HG02678 (cell line): Measurements from ENCODE around the gene BRD4.
"Not testable (repeated sequence)": the region's sequence is repeated elsewhere in the genome, so short reads cannot be mapped to it uniquely, and the experiment has no call there.

Experiments
- ATAC-seq: cut with Tn5 transposase; IDR thresholded peaks from one replicate; pipeline ENCODE4 v1.9.1; 2021; ENCODE audit warnings: mild to moderate bottlenecking, moderate library complexity; ENCODE audit not compliant: unreplicated experiment

Gene BRD4

DNA sequence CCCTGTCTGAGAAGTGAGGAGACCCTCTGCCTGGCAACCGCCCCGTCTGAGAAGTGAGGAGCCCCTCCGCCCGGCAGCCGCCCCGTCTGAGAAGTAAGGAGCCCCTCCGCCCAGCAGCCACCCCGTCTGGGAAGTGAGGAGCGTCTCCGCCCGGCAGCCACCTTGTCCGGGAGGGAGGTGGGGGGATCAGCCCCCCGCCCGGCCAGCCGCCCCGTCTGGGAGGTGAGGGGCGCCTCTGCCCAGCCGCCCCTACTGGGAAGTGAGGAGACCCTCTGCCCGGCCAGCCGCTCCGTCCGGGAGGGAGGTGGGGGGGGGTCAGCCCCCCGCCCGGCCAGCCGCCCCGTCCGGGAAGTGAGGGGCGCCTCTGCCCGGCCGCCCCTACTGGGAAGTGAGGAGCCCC is 30.7 kb upstream of the BRD4 start:
- not testable (repeated sequence) for ATAC-seq

DNA sequence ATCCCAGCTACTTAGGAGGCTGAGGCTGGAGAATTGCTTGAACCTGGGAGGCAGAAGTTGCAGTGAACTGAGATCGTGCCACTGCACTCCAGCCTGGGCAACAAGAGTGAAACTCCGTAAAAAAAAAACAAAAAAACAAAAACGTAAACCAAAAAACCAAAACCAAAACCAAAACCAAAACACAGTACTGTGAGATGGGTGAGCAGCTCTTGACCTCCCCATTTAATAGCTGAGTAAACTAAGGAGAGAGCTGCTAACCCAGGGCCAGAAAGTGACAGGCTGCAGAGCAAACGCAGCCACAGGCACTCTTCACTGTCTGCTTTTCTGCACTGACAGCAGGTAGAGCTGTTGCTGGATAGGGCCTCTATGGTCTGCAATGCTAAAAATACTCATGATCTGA is 27.7 kb upstream of the BRD4 start:
- not testable (repeated sequence) for ATAC-seq

DNA sequence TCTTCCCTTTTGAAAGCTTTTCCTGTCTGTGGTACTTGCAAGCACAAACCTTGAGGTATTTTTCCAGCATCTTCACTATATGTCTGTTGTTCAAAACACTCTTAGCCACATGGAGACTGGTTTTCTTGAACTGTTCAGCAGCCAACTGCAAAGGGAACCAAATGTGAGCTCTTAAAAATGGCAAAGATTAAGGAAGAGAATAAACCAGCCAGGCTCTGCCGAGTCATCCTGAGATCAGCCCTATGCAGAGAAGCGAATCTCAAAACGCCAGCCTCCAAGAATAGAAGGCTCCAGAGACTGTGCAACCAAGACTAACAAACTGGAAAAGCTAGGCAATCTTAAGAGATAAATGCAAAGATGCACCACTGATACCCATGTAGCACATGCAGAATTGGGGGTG is 26.6 kb upstream of the BRD4 start:
- no peak for ATAC-seq

DNA sequence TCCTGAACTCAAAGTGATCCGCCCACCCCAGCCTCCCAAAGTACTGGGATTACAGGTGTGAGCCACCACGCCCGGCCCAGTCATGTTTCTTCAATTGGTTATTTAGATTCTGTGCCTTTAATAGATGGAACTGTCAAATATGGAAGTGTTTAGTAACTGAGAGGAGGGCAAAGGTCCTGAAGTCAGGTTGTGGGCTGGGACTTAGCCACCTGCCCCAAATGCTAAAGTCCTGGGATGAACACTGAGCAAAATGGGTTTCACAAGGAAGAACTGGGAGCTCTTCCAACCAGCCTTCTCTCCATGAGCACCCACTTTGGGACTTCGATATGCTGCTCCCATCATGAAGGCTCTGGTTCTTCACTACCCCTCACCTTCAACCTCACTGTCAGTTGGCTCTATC is 25.6 kb upstream of the BRD4 start:
- no peak for ATAC-seq

DNA sequence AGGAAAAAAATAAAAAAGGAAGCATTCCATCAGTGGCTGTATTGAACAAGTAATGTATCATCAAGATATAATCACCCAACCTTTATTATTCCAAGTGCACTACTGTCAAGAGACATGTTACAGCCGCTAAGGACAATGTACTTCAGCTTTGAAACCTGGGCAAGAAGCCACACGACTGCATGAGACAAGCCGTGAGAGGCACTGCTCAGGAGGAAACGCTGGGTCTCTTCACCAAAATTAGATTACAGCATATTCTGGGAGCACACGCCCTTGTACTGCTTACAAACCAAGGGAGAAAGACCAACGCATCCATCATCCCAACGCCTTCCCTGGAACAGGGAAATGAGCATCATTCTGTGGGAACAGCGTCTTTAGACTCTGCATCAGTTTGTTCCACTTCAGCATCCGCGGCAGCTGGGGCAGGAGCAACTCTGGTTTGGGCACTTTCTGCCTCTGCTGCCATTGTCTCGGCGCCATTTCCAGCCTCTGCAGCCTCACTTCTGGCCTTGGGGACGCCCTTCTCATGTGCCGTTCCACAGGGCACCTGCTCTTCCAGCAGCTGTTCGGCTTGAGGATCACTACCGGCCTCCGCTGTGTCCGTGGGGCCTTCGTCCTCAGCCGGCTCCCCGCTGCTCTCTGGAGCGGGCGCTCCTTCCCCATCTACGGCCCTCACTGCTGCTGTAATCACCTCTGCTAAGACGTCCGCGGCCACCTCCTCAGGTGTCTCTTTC is 22.4 kb upstream of the BRD4 start:
- no peak for ATAC-seq

DNA sequence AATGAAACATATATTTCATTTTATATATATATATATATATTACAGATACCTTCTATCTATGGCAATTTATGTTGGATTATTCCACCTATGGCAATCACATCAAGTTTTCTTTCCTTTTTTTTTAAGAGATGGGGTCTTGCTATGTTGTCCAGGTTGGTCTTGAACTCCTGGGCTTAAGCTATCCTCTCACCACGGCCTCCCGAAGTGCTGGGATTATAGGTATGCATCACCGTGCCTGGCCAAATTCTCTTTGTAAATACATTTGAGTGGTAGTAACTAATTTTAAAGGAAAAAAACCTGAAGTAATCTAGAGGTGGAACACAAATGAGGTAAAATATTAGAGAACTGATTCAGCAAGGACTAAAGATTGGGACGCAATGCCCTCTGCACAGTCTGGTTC is 21.6 kb upstream of the BRD4 start:
- no peak for ATAC-seq

DNA sequence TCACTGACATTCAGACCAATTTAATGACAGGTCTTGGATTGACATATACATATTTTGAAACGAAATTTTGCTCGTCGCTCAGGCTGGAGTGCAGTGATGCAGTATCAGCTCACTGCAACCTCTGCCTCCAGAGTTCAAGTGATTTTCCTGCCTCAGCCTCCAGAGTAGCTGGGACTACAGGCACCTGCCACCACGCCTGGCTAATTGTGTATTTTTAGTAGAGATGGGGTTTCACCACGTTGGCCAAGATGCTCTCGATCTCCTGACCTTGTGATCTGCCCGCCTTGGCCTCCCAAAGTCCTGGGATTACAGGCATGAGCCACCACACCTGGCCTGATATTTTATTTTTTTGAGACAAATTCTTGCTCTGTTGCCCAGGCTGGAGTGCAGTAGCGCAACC is 20.2 kb upstream of the BRD4 start:
- not testable (repeated sequence) for ATAC-seq

DNA sequence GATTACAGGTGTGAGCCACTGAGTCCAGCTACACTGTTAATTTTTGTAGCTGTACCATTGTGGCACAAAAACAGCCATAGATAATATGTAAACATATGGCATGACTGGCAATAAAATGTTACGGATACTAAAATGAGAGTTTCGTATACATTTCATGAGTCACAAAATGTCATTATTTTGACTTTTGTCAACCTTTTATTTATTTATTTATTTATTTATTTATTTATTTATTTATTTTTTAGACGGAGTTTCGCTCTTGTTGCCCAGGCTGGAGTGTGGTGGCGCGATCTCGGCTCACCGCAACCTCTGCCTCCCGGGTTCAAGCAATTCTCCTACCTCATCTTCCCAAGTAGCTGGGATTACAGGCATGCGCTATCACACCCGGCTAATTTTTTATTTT is 9.0 kb upstream of the BRD4 start:
- not testable (repeated sequence) for ATAC-seq

DNA sequence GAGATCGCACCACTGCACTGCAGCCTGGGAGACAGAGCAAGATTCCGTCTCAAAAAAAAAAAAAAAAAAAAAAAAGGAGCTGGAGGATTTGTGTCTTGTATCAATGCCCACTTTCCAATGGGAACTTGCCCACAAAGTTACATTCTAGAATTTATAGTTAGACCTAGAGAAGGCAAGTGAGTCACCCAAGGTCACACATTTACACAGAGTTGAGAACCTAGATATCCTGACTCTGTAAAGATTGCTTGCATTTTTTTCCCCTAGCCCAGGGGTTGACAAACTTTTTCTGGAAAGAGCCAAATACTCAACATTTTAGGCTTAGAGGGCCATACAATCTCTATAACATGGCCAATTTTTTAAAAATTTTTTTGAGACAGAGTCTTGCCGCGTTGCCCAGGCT is 7.7 kb upstream of the BRD4 start:
- ATAC-seq = no peak

DNA sequence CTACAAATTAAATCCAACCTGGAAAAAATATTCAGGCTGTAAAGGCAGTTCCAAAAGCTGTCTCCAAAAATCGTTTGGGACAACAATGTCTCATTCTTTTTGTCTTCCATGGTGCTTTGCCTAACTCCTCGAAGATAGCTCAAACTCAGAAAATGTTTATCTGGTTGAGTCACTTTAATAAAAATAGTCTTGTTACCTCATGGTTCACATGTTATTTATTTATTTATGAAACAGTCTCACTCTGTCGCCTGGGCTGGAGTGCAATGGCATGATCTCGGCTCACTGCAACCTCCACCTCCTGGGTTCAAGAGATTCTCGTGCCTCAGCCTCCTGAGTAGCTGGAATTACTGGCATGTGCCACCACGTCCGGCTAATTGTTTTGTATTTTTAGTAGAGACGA is 4.9 kb upstream of the BRD4 start:
- no peak for ATAC-seq

DNA sequence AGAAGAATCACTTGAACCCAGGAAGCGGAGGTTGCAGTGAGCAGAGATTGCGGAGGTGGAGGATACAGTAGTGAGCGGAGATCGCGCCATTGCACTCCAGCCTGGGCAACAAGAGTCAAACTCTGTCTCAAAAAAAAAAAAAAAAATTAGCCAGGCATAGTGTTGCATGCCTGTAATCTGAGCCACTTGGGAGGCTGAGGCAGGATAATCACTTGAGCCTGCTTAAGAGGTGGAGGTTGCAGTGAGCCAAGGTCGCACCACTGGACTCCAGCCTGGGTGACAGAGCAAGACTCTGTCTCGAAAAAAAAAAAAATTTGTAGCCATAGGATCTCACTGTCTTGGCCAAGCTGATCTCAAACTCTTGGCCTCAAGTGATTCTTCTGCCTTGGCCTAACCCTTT is 3.7 kb upstream of the BRD4 start:
- not testable (repeated sequence) for ATAC-seq

DNA sequence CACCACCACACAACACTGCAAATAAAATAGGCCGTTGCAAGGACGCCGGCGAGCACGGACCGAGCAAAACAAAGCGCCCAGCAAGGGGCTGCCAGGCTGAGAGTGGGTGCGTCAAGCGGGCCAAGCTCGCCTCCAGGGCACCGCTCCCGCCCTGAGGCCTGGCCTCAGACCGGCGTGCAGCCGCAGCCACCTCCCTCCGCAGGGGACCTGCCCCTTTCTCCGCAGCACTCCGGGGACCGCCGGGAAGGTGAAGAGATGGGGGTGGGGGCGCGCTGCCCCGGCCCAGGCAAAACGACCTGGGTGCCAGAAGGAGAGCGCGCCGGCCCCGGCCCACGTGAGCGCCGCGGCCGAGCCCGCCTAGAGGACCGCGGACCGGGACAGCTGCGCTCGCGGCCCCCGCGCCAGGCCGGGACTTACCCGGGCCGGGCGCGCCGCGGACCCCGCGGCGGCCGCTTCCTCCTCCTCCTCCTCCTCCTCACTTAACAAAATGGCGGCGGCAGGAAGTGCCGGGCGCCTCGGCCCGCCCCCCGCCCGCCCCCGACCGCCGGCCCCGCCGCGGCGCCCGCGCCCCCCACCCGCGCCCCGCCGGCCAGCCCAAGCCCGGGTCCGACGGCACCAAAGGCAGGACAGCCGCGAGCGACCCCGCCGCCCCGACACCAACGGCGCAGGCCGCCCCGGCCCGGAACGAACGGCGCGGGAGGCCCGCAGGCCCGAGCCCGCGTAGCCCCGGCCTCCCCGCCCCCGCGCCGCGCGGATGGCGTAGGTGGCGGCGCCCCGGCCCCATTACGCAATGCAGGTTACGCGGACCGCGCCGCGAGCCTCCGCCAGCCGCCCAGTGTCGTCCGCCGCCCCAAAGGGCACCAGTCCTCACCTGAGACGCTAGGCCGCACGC is 674 bp downstream of the BRD4 start:
- ATAC-seq = peak; percentile 49

DNA sequence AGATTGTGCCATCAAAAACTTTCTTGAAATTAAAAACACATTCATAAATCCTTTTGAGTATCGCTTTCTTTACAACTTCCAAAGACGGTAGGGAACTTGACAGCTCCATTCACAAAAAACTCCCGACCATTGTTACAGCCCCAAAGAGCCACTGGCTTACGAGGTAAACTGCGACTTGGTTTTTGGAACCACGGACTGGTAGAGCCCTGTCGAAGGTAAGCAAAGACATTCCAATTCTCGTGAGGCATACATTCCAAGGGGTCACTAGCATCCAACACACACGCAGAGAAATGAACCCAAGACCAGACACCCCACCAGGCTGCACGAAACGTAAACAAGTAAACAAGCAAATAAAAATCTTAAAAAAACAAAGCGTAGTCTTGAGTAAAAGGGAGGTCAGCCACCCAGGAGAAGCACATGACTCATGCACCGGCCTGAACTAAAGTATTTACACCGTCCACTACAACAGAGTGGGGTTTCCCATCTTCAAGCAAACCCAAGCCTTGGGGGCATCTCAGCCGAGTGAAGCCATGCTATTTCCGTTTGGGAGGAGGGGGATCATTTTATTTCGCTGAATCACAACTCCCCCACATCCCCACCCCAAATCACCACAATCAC is 1.4 kb downstream of the BRD4 start:
- no peak for ATAC-seq

DNA sequence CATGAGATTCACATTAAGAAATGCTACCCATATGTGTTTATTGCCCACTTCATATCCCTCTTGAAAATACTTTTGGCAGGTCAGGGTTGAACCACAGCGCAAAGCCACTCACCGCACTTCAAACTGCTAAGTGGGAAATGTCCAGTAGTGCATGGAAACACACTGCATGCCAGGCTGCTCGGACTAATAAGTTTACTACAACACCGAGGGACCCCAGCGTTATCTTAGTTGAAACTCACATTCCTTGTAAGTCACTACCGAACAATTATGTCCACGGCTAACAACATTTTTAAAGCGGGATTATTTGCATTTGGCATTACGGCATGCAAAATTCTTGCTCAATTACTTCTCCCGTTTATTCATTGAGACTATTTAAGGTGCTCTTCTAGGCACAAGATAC is 4.0 kb downstream of the BRD4 start:
- no peak for ATAC-seq

DNA sequence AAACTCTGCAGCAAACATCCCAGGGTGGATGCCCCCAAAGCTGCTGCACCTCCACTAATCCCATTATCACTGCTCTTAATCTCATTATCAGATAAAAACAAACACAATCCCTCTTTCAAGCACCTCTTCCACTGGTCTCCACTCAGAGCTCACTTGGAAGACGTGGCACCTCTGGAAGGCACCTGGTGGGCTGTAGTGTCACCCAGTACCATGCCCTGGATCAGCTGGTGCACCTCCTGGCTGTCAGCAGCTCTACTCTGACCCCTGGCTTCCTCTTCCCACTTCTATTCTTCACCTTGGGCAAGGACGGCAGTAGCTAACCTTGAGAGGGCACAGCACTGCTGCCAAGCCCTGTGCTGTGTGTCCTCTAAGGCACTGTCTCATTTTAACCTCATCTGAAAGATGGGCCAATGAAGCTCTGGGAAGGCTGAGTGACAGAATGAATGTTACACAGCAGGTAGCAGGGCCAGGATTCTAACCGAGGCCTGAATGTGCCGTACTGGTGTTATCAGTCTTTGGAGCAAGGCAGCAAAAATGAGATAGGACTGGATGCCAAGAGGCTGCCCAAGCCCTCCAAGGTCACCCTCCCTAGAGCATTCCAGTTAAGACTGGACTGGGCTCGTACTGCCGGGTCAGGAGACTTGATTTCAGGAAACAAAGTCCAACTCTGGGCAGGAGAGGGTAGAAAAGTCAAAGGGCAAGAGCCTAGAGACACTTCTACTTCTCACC is 7.4 kb downstream of the BRD4 start:
- ATAC-seq = no peak

DNA sequence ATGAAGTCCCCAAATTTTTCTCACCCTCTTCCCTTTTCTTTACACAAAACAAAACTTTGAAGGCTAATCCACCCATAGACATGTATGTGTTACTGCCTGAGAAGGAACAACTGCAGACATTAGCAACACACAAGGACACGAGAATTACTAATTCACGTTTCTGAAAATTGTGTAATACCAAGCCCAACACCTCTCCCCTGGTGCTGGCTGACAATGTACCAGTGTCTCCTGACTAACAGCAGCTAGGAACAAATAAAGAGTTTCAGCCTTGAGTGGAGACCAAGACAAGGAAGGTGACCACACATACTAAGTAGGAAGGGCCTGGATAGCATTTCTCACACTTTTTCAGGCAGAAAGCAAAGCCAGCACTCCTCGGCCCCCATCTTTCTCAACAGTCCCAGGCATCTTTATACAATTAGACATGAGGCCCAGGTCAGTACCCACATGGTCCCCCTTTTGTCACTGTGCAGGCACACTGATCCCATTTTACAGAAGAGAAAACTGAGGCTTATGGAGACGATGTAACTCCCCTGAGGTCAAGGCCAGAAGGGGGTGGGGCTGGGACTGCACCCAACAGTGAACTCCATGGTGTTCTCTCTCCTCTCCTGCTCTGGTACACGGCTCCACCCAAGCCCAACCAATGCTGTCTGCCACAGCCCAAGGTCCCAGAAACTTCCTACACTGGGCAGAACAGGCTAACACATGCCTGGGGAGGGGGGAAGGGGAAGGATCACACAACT is 8.7 kb downstream of the BRD4 start:
- ATAC-seq = no peak

DNA sequence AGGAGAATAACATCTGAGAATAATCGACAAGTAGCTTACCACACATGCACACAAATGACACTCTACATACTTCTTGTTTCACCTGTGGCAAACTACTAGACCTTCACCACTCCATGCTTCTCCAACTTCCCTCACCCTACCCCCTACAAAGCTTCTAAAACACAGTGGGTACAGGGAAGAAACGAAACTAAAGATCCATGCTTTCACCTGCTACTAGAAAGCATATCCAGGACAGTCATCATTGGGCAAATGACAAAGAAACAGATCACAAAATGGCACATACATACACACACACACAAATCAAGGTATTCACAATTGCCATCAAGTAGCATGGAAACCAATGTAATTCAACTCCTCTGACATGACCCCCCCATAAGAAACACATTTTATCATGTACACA is 10.6 kb downstream of the BRD4 start:
- no peak for ATAC-seq

DNA sequence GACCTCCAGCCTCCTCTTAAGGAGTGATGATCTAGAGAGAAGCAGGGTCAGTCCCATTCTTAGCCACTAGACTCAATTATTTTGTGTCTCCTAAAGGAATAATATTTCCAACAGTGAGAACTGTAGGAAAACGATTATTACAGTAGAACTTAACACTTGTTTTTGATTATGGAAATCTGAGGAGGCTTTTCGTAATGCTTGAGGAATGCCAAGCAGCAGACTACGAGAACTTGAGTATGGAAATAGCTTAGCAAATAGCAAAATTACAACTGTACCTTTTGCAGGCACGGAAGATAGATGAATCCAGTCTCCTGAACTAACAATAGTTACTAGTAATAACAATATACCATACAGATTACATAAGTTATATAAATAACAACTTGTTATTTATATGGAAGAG is 12.2 kb downstream of the BRD4 start:
- no peak for ATAC-seq

DNA sequence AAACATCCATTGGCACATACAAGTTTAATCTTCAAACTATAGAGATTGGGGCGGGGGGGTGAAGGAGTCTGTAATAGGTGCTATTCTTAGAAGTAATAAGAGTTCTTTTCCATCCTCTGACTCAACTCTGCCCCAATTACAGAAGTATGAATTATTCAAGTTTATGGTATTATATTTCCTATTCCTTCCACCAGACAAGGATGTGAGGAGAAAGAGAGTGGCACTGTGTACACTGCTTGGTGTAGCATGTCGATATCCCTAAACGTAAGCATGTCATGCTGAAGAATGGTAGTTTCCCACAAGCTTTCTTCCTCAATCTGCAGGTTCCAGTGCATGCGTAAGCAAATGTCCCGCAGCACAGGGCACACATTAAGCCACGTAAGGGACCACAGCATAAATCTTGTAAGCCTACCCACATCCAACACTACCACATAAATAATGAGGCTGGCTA is 14.1 kb downstream of the BRD4 start:
- no peak for ATAC-seq

DNA sequence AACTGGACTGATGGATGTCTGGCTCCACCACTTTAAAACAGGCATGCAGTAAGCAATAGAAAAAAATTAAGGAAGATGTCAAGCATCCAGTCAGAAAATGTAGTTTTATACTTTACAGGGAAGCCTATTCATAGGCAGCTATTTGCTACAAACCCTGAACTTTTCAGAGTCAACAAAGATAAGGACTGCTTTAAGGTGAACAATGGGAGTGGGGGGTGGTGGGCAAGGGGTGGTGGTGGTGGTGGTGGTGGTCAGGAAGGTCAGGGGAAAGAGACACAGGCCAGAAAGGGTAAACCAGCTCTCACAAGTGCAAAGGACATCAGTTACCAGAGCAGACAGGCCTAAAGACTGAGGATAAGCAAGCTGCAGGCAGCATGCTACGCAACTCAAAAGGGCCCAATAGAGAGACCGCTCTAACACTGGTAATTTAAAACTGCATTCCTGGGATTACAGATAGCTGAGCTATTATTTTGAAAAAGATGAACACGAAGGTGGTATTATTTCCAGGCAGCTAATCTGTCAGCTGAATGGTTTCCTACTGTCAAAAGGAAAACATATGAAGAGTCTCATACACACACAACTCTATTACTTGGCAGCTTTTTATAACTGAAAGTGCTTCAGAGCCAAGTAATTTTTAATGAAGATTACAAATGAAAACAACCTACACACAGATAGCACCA is 14.8 kb downstream of the BRD4 start:
- no peak for ATAC-seq
